RWPE2 (cell line): Measurements from ENCODE around the gene GFOD1.

Source experiments
- ATAC-seq: fragments of 200-7000 bp; cut with Tn5 transposase; 3 replicates; pipeline ENCODE4 v1.9.1; 2021; ENCODE audit warnings: low read depth
- DNase-seq: peaks from one replicate; pipeline ENCODE4 v3.0.0-alpha.2; 2020; ENCODE audit warnings: low spot score
- H3K27ac ChIP-seq: fragments of 450-650 bp; 2 replicates; pipeline ENCODE4 v1.5.1; 2017; ENCODE audit warnings: mild to moderate bottlenecking; ENCODE audit not compliant: poor library complexity, severe bottlenecking
- H3K27me3 ChIP-seq: fragments of 250-450 bp; sonication (Bioruptor Pico); 2 replicates; pipeline ENCODE4 v1.5.1; 2021; ENCODE audit warnings: mild to moderate bottlenecking, moderate library complexity; ENCODE audit not compliant: insufficient read depth, poor library complexity, severe bottlenecking
- H3K36me3 ChIP-seq: fragments of 250-450 bp; sonication (Bioruptor Pico); 2 replicates; pipeline ENCODE4 v1.5.1; 2020; ENCODE audit warnings: low read depth, mild to moderate bottlenecking, moderate library complexity
- H3K4me1 ChIP-seq: fragments of 250-450 bp; sonication (Bioruptor Pico); 2 replicates; pipeline ENCODE4 v1.5.1; 2021; ENCODE audit warnings: mild to moderate bottlenecking, moderate library complexity; ENCODE audit not compliant: insufficient read depth, poor library complexity, severe bottlenecking
- H3K4me3 ChIP-seq: fragments of 250-450 bp; sonication (Bioruptor Pico); 2 replicates; pipeline ENCODE4 v1.5.1; 2021; ENCODE audit warnings: mild to moderate bottlenecking, moderate library complexity; ENCODE audit not compliant: severe bottlenecking
- H3K9me3 ChIP-seq: fragments of 250-450 bp; sonication (Bioruptor Pico); 2 replicates; pipeline ENCODE4 v1.5.1; 2021; ENCODE audit warnings: mild to moderate bottlenecking, moderate library complexity; ENCODE audit not compliant: severe bottlenecking
- TF ChIP-seq, protein P1 (sequence below): fragments of 450-650 bp; IDR thresholded peaks from one replicate; pipeline ENCODE4 v1.5.1; 2017; ENCODE audit warnings: mild to moderate bottlenecking, moderate library complexity; ENCODE audit not compliant: poor library complexity, severe bottlenecking

The GFOD1 gene

GRCh38 chr6:13428583-13429405, 58.6 kb downstream of the GFOD1 start:
- no peaks in the 10 kb centered on the region for H3K36me3 ChIP-seq
- no peaks in the 10 kb centered on the region for H3K9me3 ChIP-seq
- no peaks in the 10 kb centered on the region for H3K4me1 ChIP-seq
- no peak for ATAC-seq
- H3K27ac ChIP-seq: no peak overlapping the region
- no peaks in the 10 kb centered on the region for H3K27me3 ChIP-seq
- DNase-seq: no peak
- TF ChIP-seq, protein P1, sequence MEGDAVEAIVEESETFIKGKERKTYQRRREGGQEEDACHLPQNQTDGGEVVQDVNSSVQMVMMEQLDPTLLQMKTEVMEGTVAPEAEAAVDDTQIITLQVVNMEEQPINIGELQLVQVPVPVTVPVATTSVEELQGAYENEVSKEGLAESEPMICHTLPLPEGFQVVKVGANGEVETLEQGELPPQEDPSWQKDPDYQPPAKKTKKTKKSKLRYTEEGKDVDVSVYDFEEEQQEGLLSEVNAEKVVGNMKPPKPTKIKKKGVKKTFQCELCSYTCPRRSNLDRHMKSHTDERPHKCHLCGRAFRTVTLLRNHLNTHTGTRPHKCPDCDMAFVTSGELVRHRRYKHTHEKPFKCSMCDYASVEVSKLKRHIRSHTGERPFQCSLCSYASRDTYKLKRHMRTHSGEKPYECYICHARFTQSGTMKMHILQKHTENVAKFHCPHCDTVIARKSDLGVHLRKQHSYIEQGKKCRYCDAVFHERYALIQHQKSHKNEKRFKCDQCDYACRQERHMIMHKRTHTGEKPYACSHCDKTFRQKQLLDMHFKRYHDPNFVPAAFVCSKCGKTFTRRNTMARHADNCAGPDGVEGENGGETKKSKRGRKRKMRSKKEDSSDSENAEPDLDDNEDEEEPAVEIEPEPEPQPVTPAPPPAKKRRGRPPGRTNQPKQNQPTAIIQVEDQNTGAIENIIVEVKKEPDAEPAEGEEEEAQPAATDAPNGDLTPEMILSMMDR: no peak
- H3K4me3 ChIP-seq: no peak overlapping the region

DNA sequence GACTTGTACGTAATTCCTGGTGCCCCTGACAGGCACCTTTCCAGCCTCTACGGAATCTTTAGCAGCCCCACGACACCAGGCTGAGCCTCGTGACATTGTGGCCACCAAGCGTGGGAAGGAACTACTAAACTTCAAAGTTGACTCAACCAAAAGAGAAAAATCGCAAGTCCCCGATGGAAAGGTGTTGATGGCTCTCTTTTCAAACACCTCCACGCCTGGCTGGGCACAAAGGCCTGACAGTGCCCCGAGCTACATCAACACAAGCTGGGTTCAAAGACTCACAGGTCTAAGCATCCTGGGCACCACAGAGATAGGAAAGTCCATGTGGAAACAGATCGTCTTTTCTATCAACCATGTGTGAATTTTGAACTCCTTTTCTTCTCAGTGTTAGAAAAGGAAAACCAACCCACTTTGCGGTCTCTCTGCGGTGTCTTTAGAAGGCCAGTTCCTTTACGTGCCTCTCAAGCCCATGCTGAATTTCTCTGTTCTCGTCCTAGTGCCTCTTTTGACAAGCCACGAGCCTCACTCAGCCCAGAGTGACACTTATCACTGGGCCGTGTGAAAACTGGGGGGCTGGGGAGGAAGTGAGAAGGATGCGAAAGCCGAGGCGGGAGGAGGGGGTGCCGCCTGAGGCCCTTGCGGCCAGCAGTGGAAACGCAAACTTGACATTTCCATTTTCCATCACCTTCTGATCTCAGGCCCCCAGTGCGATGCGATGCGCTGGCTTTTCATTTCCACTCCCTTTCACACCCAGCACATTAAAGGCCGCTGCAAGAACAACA, 59.4 kb downstream of the GFOD1 start:
- TF ChIP-seq, protein P1: no peak
- H3K9me3 ChIP-seq: no peaks in the 10 kb centered on the region
- ATAC-seq (no peak), DNase-seq (no peak)
- no peaks in the 10 kb centered on the region for H3K36me3 ChIP-seq
- peaks cover 4% of the 10 kb centered on the region for H3K4me1 ChIP-seq
- no peaks in the 10 kb centered on the region for H3K27me3 ChIP-seq
- H3K4me3 ChIP-seq: no peak overlapping the region
- H3K27ac ChIP-seq: no peak overlapping the region

- DNase-seq: no peak
- Histone ChIP-seq H3K9me3 (no peaks in the 10 kb centered on the region), H3K4me3 (no peak overlapping the region), H3K27me3 (no peaks in the 10 kb centered on the region), H3K27ac (no peak overlapping the region), H3K4me1 (peaks cover 7% of the 10 kb centered on the region), H3K36me3 (no peaks in the 10 kb centered on the region)
- TF ChIP-seq, protein P1: no peak
- ATAC-seq: no peak
Measured at GRCh38 chr6:13427316-13427715, 60.1 kb downstream of the GFOD1 start.

GRCh38 chr6:13425943-13426931, 61.2 kb downstream of the GFOD1 start:
- H3K4me1 ChIP-seq: peaks cover 7% of the 10 kb centered on the region
- ATAC-seq: peak; percentile 83

More at GRCh38 chr6:13425943-13426931, 61.2 kb downstream of the GFOD1 start:
- TF ChIP-seq, protein P1: no peak
- no peak for DNase-seq
- Histone ChIP-seq H3K27me3 (no peaks in the 10 kb centered on the region), H3K36me3 (no peaks in the 10 kb centered on the region), H3K9me3 (no peaks in the 10 kb centered on the region), H3K27ac (peak overlapping the region; percentile 9), H3K4me3 (no peak overlapping the region)
